ENCODE data around the gene LRIT2. TPM values are rescaled to one million over a fixed set of nuclear protein-coding genes. Genes with fewer than 3 reads are reported as not detected.

The LRIT2 gene
- total and polyA plus RNA-seq, 4 donors, result not detected

- no peaks in the 10 kb centered on the region for H3K36me3 ChIP-seq (ENCODE audit: control insufficient read depth in 4 of 4, insufficient read depth in 4 of 4, low read length in 4 of 4)
- DNase-seq, result no peak
- peaks cover 0 to 3% (median 2%) of the 10 kb centered on the region in 3 donors for H3K27me3 ChIP-seq (ENCODE audit: control insufficient read depth in 3 of 3, insufficient read depth in 3 of 3, low read length in 2 of 3)
- no peak within 1 kb of the TSS for H3K4me3 ChIP-seq
- no peaks in the 10 kb centered on the region for H3K4me1 ChIP-seq (ENCODE audit: control insufficient read depth in 5 of 5, insufficient read depth in 5 of 5, low read length in 5 of 5)
- TF ChIP-seq CTCF (IDR thresholded peaks at IDR 0.05; ENCODE audit: control extremely low read depth, extremely low read depth), result no peak
- H3K27ac ChIP-seq (ENCODE audit: low read depth in 1 of 2, low read length in 1 of 2), result no peak within 1 kb of the TSS
- ATAC-seq (ENCODE audit: insufficient read depth, low FRiP score), result no peak
- peaks cover 0 to 6% (median 0%) of the 10 kb centered on the region in 4 donors for H3K9me3 ChIP-seq (ENCODE audit: control insufficient read depth in 4 of 4, insufficient read depth in 3 of 4, low read length in 3 of 4)
- WGBS, 2 donors, result 87 to 88% methylated on average over 13 of the region's 13 CpGs
- no peak within 1 kb of the TSS for H3K9ac ChIP-seq (ENCODE audit: insufficient read depth in 1 of 2, low read length in 2 of 2)
These were observed 15.9 kb upstream of the LRIT2 start, which contains the start of gene LRIT1 for GRCh38 chr10:84241185-84241790. TSS of gene LRIT1 (minus strand) at chr10:84241546. CDS start at chr10:84241439, 107 bp downstream.

GRCh38 chr10:84238909-84239308, 13.6 kb upstream of the LRIT2 start:
- Histone ChIP-seq H3K4me1 (ENCODE audit: control insufficient read depth in 5 of 5, insufficient read depth in 5 of 5, low read length in 5 of 5) (no peaks in the 10 kb centered on the region), H3K9ac (ENCODE audit: insufficient read depth in 1 of 2, low read length in 2 of 2) (no peak overlapping the region), H3K4me3 (no peak overlapping the region), H3K27me3 (ENCODE audit: control insufficient read depth in 3 of 3, insufficient read depth in 3 of 3, low read length in 2 of 3) (peaks cover 0 to 3% (median 0%) of the 10 kb centered on the region in 3 donors), H3K9me3 (ENCODE audit: control insufficient read depth in 4 of 4, insufficient read depth in 3 of 4, low read length in 3 of 4) (peaks cover 0 to 6% (median 0%) of the 10 kb centered on the region in 4 donors), H3K36me3 (ENCODE audit: control insufficient read depth in 4 of 4, insufficient read depth in 4 of 4, low read length in 4 of 4) (no peaks in the 10 kb centered on the region), H3K27ac (ENCODE audit: low read depth in 1 of 2, low read length in 1 of 2) (no peak overlapping the region)
- 89 to 91% methylated on average over 3 of the region's 3 CpGs for WGBS, 2 donors
- ATAC-seq (ENCODE audit: insufficient read depth, low FRiP score) (no peak), DNase-seq (no peak)
- TF ChIP-seq CTCF (IDR thresholded peaks at IDR 0.05; ENCODE audit: control extremely low read depth, extremely low read depth), result no peak

DNA sequence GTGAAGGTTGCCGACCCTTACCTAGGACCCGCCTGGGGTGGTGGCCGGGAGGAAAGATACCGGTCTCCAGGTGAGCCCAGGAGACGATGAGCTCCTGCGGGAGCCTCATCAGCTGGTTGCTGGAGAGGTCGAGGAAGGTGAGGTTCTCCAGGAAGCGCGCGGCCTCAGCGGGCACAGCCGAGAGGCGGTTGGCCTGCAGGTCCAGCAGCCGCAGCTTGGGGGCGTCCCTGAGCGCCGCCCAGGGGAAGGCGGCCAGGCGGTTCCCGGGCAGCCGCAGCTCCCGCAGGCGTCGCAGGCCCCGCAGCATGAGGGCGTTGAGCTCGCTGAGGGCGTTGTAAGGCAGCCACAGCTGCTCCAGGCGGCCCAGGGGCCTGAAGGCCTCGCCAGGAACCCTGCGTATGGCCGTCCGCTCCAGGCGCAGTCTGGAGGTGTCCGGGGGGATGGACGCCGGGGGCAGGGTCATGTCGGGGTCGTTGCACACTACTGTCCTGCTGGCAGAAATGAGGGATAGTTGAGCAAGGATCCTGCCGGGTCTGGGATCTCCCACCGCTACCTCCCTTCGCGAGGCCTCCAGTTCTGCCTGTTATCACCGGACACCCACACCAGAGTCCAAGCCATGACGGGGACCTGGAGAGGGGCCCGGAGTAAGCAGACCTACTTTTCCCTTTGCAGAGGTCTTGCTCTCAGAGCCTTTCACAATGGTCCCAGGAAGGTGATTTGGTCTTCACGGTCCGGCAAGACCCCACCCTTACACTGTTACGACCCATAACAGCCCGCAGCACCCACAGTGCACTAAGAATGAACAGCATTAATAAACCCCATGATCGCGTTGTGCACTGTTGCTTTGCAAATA, 12.1 kb upstream of the LRIT2 start:
- ATAC-seq (ENCODE audit: insufficient read depth, low FRiP score) (no peak), DNase-seq (no peak)
- peaks cover 0 to 3% (median 0%) of the 10 kb centered on the region in 3 donors for H3K27me3 ChIP-seq (ENCODE audit: control insufficient read depth in 3 of 3, insufficient read depth in 3 of 3, low read length in 2 of 3)
- H3K9ac ChIP-seq (ENCODE audit: insufficient read depth in 1 of 2, low read length in 2 of 2), result no peak overlapping the region
- H3K4me3 ChIP-seq, result no peak overlapping the region
- H3K36me3 ChIP-seq (ENCODE audit: control insufficient read depth in 4 of 4, insufficient read depth in 4 of 4, low read length in 4 of 4), result no peaks in the 10 kb centered on the region
- no peak overlapping the region for H3K27ac ChIP-seq (ENCODE audit: low read depth in 1 of 2, low read length in 1 of 2)
- peaks cover 0 to 6% (median 0%) of the 10 kb centered on the region in 4 donors for H3K9me3 ChIP-seq (ENCODE audit: control insufficient read depth in 4 of 4, insufficient read depth in 3 of 4, low read length in 3 of 4)
- 50 to 53% methylated on average over 48 to 52 of the region's 52 CpGs for WGBS, 2 donors
- no peaks in the 10 kb centered on the region for H3K4me1 ChIP-seq (ENCODE audit: control insufficient read depth in 5 of 5, insufficient read depth in 5 of 5, low read length in 5 of 5)
- TF ChIP-seq CTCF (IDR thresholded peaks at IDR 0.05; ENCODE audit: control extremely low read depth, extremely low read depth), result no peak

All from lung (tissue), 12 donors.